Mesenteric fat pad (tissue), 1 donor: Measurements from ENCODE around the gene SNTG2. TPM values are rescaled to one million over a fixed set of nuclear protein-coding genes. Genes with fewer than 3 reads are reported as not detected.

ENCODE experiments used
- DNase-seq: peaks from one replicate; pipeline ENCODE4 v3.0.0-alpha.2; 2020; ENCODE audit warnings: low spot score
- total RNA-seq: library from RNA; stranded (reverse); fragmentation: NEBNext Ultra II Directional; extraction: Animal tissue kit (Norgen Biotek cat#: 25700); gene quantifications from one replicate; pipeline ENCODE4 v1.2.1, GENCODE V29; 2021
- donor health status: DM: yes; HTN: yes; CAD: no.

SNTG2 gene
- total RNA-seq, 1 donor from 2014 or later, result 5.6 TPM

DNA sequence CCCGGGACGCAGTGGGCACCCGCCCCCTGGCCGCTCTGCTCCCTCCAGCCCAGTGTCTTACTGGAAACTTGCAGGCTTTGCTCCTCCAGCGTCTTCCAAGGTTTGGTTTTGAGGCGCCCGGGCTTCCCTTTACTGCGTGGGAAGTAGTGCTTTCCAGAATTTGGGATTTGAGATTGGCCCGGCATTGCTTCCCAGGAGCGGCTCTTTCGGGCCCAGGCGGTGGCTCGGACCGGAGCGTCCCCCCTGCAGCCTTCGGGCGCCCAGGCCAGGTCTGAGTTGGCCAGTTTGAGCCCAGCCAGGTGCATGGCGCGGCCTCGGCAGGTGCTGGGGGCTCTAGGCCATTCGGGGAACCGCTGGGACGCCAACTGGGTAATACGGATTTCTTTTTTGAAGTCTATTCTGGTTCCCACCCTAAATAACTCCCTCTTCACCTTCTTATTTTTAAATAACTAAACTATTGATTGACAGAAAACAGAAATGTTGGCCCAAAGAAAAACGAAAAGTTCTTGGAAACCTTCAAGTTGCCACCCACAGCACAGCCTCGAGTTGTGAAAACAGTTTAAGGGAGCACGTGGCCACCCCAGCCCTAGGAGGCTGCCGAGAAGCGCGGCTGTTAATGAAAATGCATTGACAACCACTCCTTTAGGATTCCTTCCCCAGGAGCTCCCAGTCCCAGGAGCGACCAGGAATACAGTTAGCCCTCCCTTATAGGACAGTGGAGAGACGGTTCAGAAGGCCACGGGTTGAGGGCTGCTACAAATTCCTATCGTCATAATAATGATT is 766 bp downstream of the SNTG2 start:
- no peak for DNase-seq

- DNase-seq, result no peak
Observed at GRCh38 chr2:953408-953807, 2.8 kb downstream of the SNTG2 start.

DNA sequence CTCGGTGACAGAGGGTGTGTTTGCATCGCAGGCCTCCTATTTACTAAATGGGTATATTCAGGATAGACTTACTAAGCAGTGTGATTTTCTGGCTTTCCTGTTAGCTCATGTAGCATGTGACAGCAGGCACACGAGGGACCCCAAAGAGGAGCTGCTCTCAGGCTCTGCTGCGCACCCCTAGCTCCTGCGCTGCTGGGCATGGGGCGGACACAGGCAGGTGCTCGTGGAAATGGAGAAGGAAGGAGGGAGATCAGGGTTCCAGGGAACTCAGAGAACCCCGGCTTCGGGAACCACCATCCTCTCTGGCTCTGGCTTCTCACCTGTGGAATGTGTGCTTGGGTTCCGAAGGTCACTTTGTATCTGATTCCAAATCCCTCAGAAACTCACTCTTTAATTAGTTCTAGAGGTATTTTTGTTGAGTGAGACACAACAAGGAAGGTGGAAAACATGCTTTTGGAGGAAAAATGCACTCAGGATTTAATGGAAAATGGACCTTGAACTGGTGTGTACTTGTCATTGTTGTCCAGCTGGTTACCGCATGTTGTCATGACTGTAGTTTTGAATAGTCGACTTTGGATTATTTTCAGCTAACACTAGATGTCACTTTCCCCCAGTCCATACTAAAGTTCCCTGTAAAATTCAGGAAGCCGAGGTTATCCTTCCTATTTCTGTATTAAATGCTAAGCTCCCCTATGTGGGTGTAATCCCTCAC is 3.5 kb downstream of the SNTG2 start:
- DNase-seq, result no peak

DNA sequence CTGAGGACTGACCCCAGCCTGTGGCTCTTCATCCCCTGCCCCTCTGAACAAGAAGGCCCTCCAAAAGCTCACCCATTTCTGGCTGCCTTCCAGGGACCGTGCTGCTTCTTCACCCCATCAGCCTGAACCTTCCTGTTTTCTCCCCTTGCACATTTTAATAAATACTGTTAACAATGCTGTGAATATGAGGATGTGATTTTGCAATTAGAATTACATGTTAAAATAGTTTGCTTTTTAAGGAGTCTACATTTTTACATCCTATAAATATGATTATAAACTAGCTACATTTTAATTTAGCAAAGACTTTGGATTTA is 4.0 kb downstream of the SNTG2 start:
- no peak for DNase-seq

DNA sequence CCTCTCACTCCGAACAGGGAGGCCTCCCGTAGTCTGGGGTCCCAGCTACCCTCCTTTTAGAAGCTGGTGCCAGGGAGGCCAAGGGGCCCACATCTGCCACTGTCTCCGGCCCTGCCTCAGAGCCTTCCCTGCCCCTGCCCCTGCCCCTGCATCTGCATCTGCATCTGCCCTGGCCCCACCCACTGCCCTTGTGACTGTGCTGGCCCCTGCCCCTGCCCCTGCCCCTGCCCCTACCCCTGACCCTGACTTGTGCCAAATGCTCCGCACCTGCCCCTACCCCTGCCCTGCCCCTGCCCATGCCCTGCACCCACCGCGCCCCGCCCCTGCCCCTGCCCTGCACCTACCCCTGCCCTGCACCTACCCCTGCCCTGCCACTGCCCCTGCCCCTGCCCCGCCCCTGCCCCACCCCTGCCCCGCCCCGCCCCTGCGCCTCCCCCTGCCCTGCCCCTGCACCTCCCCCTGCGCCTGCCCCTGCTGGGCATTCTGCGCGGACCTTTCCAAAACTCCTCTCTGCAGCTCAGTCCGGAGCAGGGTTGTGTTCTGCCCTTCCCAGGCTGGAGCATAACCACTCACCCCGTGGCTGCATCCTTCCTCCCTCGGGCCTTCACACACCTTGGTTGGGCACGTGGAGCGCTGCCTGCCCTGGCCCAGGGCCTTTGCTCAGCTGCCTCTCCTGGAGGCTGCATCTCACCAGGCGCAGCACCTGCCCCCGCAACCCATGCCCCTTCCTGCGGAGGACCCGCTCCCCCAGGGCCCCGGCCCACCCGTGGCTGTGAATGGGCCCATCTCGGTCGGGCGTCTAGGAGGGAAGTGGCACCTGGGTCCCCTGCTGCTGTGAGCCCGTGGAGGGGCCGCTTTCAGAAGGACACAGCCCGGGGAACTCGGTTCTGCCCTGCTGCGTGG is 5.4 kb downstream of the SNTG2 start:
- DNase-seq, result no peak

DNA sequence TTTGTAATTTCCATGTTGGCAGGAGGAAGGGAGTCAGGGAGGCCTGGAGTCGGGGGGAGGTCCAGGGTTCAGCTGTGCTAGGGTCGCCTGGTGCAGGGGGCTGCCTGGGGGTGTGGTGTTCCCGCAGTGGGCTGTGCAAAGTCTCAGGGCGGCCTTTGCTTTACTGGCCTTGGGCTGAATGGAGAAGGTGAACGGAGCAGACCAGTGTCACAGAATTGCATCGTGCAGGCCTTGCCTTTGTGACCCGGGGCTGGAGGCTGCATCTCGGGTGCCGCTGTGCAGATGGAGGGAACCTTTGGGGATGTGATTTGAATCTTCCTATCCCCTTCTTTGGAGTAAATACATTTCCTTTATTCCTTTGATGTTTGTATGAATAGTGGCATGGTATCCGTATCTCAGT is 8.8 kb downstream of the SNTG2 start:
- DNase-seq, result no peak

DNA sequence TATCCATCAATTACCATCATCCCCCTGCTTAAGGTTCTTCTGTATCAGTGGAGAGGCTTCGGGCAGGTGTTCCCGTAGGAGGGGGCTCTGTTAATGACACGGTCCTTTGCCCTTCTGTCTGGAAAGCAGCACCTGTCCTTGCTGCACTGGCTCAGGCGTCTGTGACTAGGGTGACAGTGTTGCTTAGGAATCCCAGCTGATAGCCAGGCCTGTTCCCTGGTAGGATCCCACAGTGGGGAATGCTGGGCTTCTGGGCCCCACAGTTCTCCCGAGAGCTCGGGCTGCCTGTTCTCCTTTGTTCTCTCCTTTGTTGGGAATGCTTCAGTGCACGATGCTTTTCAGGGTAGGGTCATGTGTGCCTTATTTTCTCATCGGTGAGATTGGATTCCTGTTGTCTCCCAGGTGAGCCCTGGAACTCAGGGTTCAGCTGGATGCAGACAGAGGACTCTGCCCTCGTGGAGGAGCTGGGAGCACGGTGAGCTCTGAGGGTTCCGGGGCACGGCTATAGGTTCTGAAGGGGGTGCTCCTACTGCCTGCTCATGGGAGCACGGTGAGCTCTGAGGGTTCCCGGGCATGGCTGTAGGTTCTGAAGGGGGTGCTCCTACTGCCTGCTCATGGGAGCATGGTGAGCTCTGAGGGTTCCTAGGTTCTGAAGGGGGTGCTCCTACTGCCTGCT is 9.6 kb downstream of the SNTG2 start:
- DNase-seq, result no peak

- no peak for DNase-seq
Observed at GRCh38 chr2:961786-962185, 11.1 kb downstream of the SNTG2 start.

DNA sequence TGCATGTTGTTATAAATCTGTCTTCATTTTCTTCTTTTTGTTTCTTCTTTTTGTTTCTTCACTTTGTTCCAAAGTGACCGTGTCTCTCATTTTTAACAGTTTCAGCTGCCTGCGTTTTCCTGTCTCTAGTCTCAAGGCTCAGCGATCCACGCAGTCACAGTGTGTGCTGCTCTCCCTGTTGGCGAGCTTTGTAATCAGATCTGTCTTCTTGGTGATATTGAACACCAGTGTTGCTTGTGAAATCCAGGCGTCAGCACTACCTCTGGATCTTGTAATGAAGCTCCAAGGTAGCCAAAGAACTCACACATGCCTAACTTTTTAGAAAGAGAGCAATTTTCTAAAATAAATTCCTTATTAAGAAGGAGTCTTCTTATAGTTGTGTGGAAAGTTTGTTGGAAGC is 13.2 kb downstream of the SNTG2 start:
- no peak for DNase-seq

DNA sequence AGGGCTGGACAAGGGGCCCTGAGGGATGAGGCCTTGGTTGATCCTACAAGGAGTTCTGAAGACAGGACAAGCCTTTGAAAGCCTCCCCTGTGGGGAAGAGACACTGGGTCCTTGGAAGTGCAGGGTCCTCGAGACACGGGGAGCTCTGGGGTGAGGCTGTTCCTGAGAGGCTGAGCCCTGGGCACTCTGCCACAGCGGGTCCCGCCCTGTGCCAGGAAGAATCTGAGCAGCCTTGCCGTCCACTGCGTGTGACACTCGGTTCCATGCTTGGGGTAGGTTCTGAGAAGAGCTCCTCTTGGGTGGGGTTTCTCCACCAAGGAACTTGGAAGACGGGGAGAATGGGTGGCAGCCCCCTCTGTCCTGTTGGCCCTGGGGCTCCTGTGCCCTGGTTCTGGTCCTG is 13.9 kb downstream of the SNTG2 start:
- no peak for DNase-seq

DNA sequence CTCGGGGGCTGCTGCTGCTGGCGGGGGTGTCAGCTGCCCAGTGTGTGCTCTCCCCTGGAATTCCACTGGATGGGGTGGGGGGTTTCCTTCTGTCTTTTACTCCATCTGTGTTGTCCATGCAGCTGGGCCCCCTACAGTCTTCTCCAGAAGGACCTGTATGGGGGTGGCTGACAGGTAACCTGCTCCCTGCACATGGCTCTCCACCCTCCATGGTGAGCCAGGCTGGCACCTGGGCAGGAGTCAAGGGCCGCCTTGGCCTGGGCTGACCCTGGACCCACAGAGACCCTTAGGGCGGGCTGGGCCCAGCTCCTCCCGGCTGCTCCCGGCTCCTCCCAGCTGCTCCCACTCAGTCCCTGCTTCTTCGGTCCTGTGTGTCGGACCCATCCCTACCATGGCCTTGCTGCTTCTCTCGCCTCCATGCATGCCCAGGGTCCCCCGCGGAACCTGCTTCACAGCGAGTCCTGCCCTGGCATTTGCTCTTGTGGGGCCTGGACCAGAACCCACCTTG is 15.0 kb downstream of the SNTG2 start:
- DNase-seq, result no peak

- DNase-seq, result no peak
Observed at GRCh38 chr2:973129-973528, 22.5 kb downstream of the SNTG2 start.

- DNase-seq, result no peak
Observed at GRCh38 chr2:974054-974453, 23.4 kb downstream of the SNTG2 start.

- DNase-seq, result no peak
Observed at GRCh38 chr2:974502-974901, 23.9 kb downstream of the SNTG2 start.

GRCh38 chr2:975095-975494 is 24.4 kb downstream of the SNTG2 start:
- DNase-seq, result no peak

DNA sequence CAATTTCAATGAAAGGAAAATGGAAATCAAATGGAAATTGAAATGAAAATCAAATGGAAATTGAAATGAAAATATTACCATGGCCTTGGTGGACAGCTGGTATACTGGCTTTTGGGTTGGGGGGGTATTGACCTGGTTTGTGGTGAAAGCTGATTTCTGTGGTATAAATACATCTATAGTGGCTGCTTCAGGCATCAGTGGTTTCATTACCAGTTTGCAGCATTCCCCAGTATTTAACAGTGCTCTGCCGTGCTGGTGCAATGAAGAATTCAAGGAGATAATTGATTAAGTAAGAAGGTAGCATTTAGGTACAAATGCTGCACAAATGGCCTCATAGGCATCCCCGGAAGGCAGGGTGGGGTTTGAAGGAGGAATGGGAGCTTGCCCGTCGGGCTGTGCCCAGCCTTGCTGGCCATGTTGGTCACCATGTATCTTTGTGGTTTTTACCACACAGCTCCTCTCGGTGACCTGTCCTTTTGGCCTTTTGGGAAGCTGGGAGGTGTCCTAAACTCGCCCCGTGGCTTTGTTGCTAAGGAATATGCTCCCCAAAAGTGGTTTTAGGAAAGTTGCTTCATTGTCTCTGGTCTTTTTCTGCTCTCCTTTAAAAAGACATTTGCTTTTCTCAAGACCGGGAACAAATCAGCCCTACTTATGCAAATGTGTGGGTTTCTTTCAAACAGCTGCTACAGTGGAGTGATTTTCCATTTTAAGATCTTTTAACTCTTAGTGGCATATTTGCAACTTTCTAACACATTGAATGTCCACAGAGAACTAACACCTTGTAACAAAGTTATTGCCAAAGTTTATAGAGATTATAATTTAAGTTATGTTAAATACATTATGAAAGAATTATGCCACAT is 28.6 kb downstream of the SNTG2 start:
- no peak for DNase-seq

- no peak for DNase-seq
Observed at GRCh38 chr2:980176-980575, 29.5 kb downstream of the SNTG2 start.

DNA sequence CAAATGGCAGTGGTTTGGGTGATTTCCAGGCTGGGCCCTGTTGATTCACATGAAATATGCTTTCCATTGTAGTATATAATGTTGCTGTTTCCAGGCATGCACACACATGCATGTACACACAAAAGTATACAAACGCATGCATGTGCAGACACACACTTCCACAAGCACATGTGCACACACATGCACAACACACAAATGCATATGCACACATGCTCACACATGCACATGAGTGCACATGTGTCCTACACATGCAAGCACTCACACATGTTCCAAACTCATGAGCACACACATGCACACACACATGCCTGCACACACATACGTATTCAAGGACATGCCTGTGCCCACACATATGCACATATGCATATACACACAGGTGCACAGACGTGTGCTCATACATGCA is 30.6 kb downstream of the SNTG2 start:
- DNase-seq, result no peak

- no peak for DNase-seq
Observed at GRCh38 chr2:981759-982158, 31.1 kb downstream of the SNTG2 start.

- no peak for DNase-seq
Observed at GRCh38 chr2:985317-985898, 34.8 kb downstream of the SNTG2 start.
